Naive thymus-derived CD8-positive, alpha-beta T cell (primary cell): ENCODE results near the gene PNPLA1. TPM values are rescaled to one million over a fixed set of nuclear protein-coding genes. Genes with fewer than 3 reads are reported as not detected.

Experiments
- ATAC-seq, 2 donors: fragments of 150-1000 bp; cut with Tn5 transposase in 1 of 2; sonication (Bioruptor Pico), chemical (Tn5 transposase) in 1 of 2; 1 replicate in 1 of 2; 2 replicates in 1 of 2; pipeline ENCODE4 v1.10.0; 2021; ENCODE audit warnings: mild to moderate bottlenecking in 2 of 2, moderate library complexity in 2 of 2
- POLR2A ChIA-PET: fragments of 350-600 bp; sonication (Branson Sonifier 250); formaldehyde crosslinking; loops from one replicate; lab custom pipeline; 2021; ENCODE audit warnings: antibody characterized with exemption; lab: Charles Lee
- DNase-seq, 10 donors: peaks; one replicate each; pipeline versions ENCODE4 v3.0.0 to v3.0.0-alpha.2; 2020 to 2022
- H3K27ac Mint-ChIP-seq, 10 donors: one replicate each; pipeline ENCODE4 v1.8.0; 2020 to 2022; ENCODE audit warnings: mild to moderate bottlenecking in 10 of 10, mixed read lengths in 10 of 10, moderate library complexity in 4 of 10, inconsistent platforms in 1 of 10
- H3K27me3 Mint-ChIP-seq, 5 donors: one replicate each; pipeline ENCODE4 v1.8.0; 2021 to 2022; ENCODE audit warnings: mixed read lengths in 5 of 5
- H3K36me3 Mint-ChIP-seq, 3 donors: one replicate each; pipeline ENCODE4 v1.8.0; 2020 to 2022; ENCODE audit warnings: mixed read lengths in 3 of 3, mild to moderate bottlenecking in 2 of 3, inconsistent platforms in 1 of 3
- H3K4me1 Mint-ChIP-seq, 4 donors: one replicate each; pipeline ENCODE4 v1.8.0; 2021 to 2022; ENCODE audit warnings: mixed read lengths in 4 of 4
- H3K4me3 Mint-ChIP-seq, 10 donors: one replicate each; pipeline ENCODE4 v1.8.0; 2020 to 2022; ENCODE audit warnings: mild to moderate bottlenecking in 10 of 10, mixed read lengths in 10 of 10, moderate library complexity in 6 of 10, inconsistent platforms in 1 of 10
- H3K9me3 Mint-ChIP-seq, 9 donors: one replicate each; pipeline ENCODE4 v1.8.0; 2020 to 2022; ENCODE audit warnings: mixed read lengths in 9 of 9, mild to moderate bottlenecking in 3 of 9, inconsistent platforms in 1 of 9, moderate library complexity in 1 of 9
- polyA plus RNA-seq, 3 donors: library from polyadenylated mRNA; unstranded; fragments of 300-500 nt; fragmentation: Illumina TruSeq; gene quantifications; one replicate each; pipeline ENCODE4 v1.2.3, GENCODE V29; 2021
- total RNA-seq, 8 experiments: library from RNA in 2 of 8; stranded (reverse) in 2 of 8; gene quantifications; one replicate each; pipeline ENCODE4 v1.2.3 and lab custom pipeline; 2021 to 2026

The PNPLA1 gene
- total and polyA plus RNA-seq, 5 experiments from 2014 or later: not detected

GRCh38 chr6:36350681-36351571 lies 81.1 kb downstream of the PNPLA1 start:
- no peak overlapping the region for H3K4me3 Mint-ChIP-seq
- H3K36me3 Mint-ChIP-seq: peaks cover 0 to 7% (median 0%) of the 10 kb centered on the region in 3 donors
- H3K27ac Mint-ChIP-seq: no peak overlapping the region
- H3K27me3 Mint-ChIP-seq: peaks cover 0 to 2% (median 0%) of the 10 kb centered on the region in 5 donors
- POLR2A ChIA-PET: interaction anchor here (0.6 kb wide), 1 partner anchor 264 kb away, joined by 3 read pairs; no protein-coding TSS in a partner anchor
- H3K4me1 Mint-ChIP-seq: no peaks in the 10 kb centered on the region
- peaks cover 0 to 5% (median 0%) of the 10 kb centered on the region in 9 donors for H3K9me3 Mint-ChIP-seq
- DNase-seq (no peak), ATAC-seq (no peak)

DNA sequence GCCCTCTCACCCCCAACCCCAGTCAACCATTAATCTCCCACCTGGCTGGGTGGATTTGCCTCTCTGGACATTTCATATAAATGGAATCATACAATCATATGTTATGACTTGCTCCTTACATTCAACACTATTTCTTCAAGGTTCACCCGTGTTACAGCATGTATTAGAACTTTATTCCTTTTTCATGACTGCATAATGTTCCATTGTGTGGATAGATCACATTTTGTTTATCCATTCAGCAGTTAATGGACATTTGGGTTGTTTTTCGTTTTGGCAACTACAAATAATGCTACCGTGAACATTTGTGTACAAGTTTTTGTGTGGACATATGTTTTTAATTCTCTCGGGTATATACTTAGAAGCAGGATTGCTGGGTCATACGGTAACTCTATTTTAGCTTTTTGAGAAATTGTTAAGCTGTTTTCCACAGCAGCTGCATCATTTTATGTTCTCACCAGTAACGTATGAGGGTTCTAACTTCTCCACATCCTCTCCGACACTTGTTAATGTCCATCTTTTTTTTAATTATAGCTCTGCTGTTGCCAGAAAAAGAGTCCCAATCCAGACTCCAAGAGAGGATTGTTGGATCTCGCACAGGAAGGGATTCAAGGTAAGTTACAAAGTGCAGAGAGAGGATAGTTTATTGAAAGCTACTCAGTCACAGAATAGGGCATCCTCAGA lies 82.8 kb downstream of the PNPLA1 start:
- no peak for DNase-seq
- H3K9me3 Mint-ChIP-seq: peaks cover 0 to 5% (median 0%) of the 10 kb centered on the region in 9 donors
- H3K27ac Mint-ChIP-seq: no peak overlapping the region
- peaks cover 0 to 8% (median 0%) of the 10 kb centered on the region in 5 donors for H3K27me3 Mint-ChIP-seq
- ATAC-seq: no peak
- peaks cover 0 to 5% (median under 1%) of the 10 kb centered on the region in 4 donors for H3K4me1 Mint-ChIP-seq
- no peak overlapping the region for H3K4me3 Mint-ChIP-seq
- H3K36me3 Mint-ChIP-seq: peaks cover 0 to 7% (median 0%) of the 10 kb centered on the region in 3 donors
- POLR2A ChIA-PET: no interaction called here

GRCh38 chr6:36353411-36353915 lies 83.6 kb downstream of the PNPLA1 start:
- H3K4me3 Mint-ChIP-seq: no peak overlapping the region
- DNase-seq (no peak), ATAC-seq (no peak)
- POLR2A ChIA-PET: no interaction called here
- peaks cover 0 to 7% (median 0%) of the 10 kb centered on the region in 3 donors for H3K36me3 Mint-ChIP-seq
- H3K4me1 Mint-ChIP-seq: peaks cover 2 to 13% (median 5%) of the 10 kb centered on the region in 4 donors
- peaks cover 0 to 5% (median 0%) of the 10 kb centered on the region in 9 donors for H3K9me3 Mint-ChIP-seq
- H3K27ac Mint-ChIP-seq: no peak overlapping the region
- H3K27me3 Mint-ChIP-seq: peaks cover 0 to 12% (median 0%) of the 10 kb centered on the region in 5 donors

- ATAC-seq (no peak), DNase-seq (no peak)
- Mint-ChIP-seq H3K4me3 (no peak overlapping the region), H3K36me3 (peaks cover 0 to 7% (median 0%) of the 10 kb centered on the region in 3 donors), H3K27ac (no peak overlapping the region), H3K27me3 (peaks cover 0 to 12% (median 2%) of the 10 kb centered on the region in 5 donors), H3K4me1 (peaks cover 4 to 21% (median 7%) of the 10 kb centered on the region in 4 donors), H3K9me3 (peaks cover 0 to 5% (median 0%) of the 10 kb centered on the region in 9 donors)
- POLR2A ChIA-PET: interaction anchor here (0.7 kb wide), 1 partner anchor 700 kb away, joined by 5 read pairs; no protein-coding TSS in a partner anchor
These were observed 86.0 kb downstream of the PNPLA1 start for GRCh38 chr6:36355819-36356218.

GRCh38 chr6:36357872-36358225 lies 88.0 kb downstream of the PNPLA1 start:
- H3K27ac Mint-ChIP-seq: no peak overlapping the region
- H3K36me3 Mint-ChIP-seq: peaks cover 0 to 2% (median 0%) of the 10 kb centered on the region in 3 donors
- DNase-seq: peak in 1 of 10 donors; percentile 33
- POLR2A ChIA-PET: no interaction called here
- peaks cover 0 to 5% (median 0%) of the 10 kb centered on the region in 9 donors for H3K9me3 Mint-ChIP-seq
- H3K4me3 Mint-ChIP-seq: no peak overlapping the region
- peaks cover 0 to 12% (median 2%) of the 10 kb centered on the region in 5 donors for H3K27me3 Mint-ChIP-seq
- H3K4me1 Mint-ChIP-seq: peaks cover 4 to 21% (median 7%) of the 10 kb centered on the region in 4 donors
- peak in 1 of 2 donors; percentile 53 for ATAC-seq

Other genes starting within 250 kb of the PNPLA1 start
- not detected for gene SLC26A8, start 245.4 kb upstream of the PNPLA1 start, total RNA-seq
- not detected for gene SLC26A8, start 245.4 kb upstream of the PNPLA1 start, polyA plus RNA-seq
- 10 to 100 TPM; 51.5 to 56.5 TPM for gene MAPK14, start 242.3 kb upstream of the PNPLA1 start, total RNA-seq
- gene MAPK14, start 242.3 kb upstream of the PNPLA1 start, polyA plus RNA-seq: 10 to 100 TPM; 38.1 to 52.9 (median 39.6) TPM
- 10 to 100 TPM; 38.7 to 41.8 TPM for gene MAPK13, start 139.5 kb upstream of the PNPLA1 start, total RNA-seq
- gene MAPK13, start 139.5 kb upstream of the PNPLA1 start, polyA plus RNA-seq: 10 to 100 TPM; 35.2 to 37.1 (median 35.7) TPM
- 10 to 100 TPM; 35.9 to 38.6 TPM for gene BRPF3, start 73.3 kb upstream of the PNPLA1 start, total RNA-seq
- 1 to 10 TPM; 3.5 to 8.4 (median 3.9) TPM for gene BRPF3, start 73.3 kb upstream of the PNPLA1 start, polyA plus RNA-seq
- gene BNIP5, start 66.8 kb downstream of the PNPLA1 start, total RNA-seq: not detected
- not detected for gene BNIP5, start 66.8 kb downstream of the PNPLA1 start, polyA plus RNA-seq
- not detected for gene ETV7, start 117.6 kb downstream of the PNPLA1 start, total RNA-seq
- gene ETV7, start 117.6 kb downstream of the PNPLA1 start, polyA plus RNA-seq: under 1 TPM in 2 of 3 donors, not detected in 1; 0.60 to 0.70 TPM
- gene PXT1, start 172.8 kb downstream of the PNPLA1 start, total RNA-seq: under 1 TPM; 0.16 to 0.41 TPM
- gene PXT1, start 172.8 kb downstream of the PNPLA1 start, polyA plus RNA-seq: not detected
- gene KCTD20, start 172.9 kb downstream of the PNPLA1 start, total RNA-seq: 10 to 100 TPM; 35.1 to 35.2 TPM
- 10 to 100 TPM; 25.0 to 31.5 (median 31.3) TPM for gene KCTD20, start 172.9 kb downstream of the PNPLA1 start, polyA plus RNA-seq